Omental fat pad (tissue), 4 donors: ENCODE data around the gene SGPL1. TPM values are rescaled to one million over a fixed set of nuclear protein-coding genes. Genes with fewer than 3 reads are reported as not detected.

ENCODE experiments used
- ATAC-seq: fragments of 150-250 bp; one replicate; pipeline ENCODE4 v1.9.1; 2016; ENCODE audit warnings: mild to moderate bottlenecking, moderate library complexity; ENCODE audit not compliant: low FRiP score
- DNase-seq: peaks from one replicate; pipeline ENCODE4 v3.0.0-alpha.2; 2019; ENCODE audit warnings: low spot score
- CTCF ChIP-seq, 3 donors: fragments of 450-650 bp; IDR thresholded peaks; one replicate each; pipeline ENCODE4 v1.5.1; 2016 to 2017; ENCODE audit warnings: antibody characterized with exemption in 3 of 3, mild to moderate bottlenecking in 3 of 3, moderate library complexity in 2 of 3
- total RNA-seq, 4 donors: library from RNA; depleted of rRNA; stranded (reverse); fragments of >200 nt; gene quantifications; one replicate each; pipeline ENCODE4 v1.1.0, GENCODE V29; 2016

The SGPL1 gene
- total RNA-seq, 4 donors from 2014 or later, result 27.8 to 35.3 (median 30.2) TPM

GRCh38 chr10:70778267-70778924, 37.4 kb upstream of the SGPL1 start:
- no peak for ATAC-seq
- no peak for TF ChIP-seq CTCF (IDR thresholded peaks at IDR 0.05)
- no peak for DNase-seq

GRCh38 chr10:70779088-70779487, 36.7 kb upstream of the SGPL1 start:
- TF ChIP-seq CTCF (IDR thresholded peaks at IDR 0.05), result no peak
- DNase-seq (no peak), ATAC-seq (no peak)

GRCh38 chr10:70779511-70780369, 36.0 kb upstream of the SGPL1 start:
- no peak for TF ChIP-seq CTCF (IDR thresholded peaks at IDR 0.05)
- DNase-seq (no peak), ATAC-seq (no peak)

- DNase-seq (no peak), ATAC-seq (no peak)
- no peak for TF ChIP-seq CTCF (IDR thresholded peaks at IDR 0.05)
Observed at GRCh38 chr10:70780370-70780760, 35.4 kb upstream of the SGPL1 start.

GRCh38 chr10:70780772-70781171, 35.0 kb upstream of the SGPL1 start:
- DNase-seq, result no peak
- TF ChIP-seq CTCF (IDR thresholded peaks at IDR 0.05), result no peak
- no peak for ATAC-seq

GRCh38 chr10:70781461-70782051, 34.2 kb upstream of the SGPL1 start:
- DNase-seq, result no peak
- ATAC-seq, result no peak
- no peak for TF ChIP-seq CTCF (IDR thresholded peaks at IDR 0.05)
